KMS-11 (cell line): Measurements from ENCODE around the gene PSMD8.
"Not testable (repeated sequence)": the region's sequence is repeated elsewhere in the genome, so short reads cannot be mapped to it uniquely, and the experiment has no call there.

Experiments used
- H2AFZ ChIP-seq: fragments of 200-600 bp; sonication (generic); 2 replicates; pipeline ENCODE4 v1.6.1; 2016; ENCODE audit warnings: antibody characterized with exemption, mixed run types, low read depth
- H3K27ac ChIP-seq: fragments of 200-600 bp; sonication (generic); 2 replicates; pipeline ENCODE4 v1.6.1; 2016; ENCODE audit warnings: mild to moderate bottlenecking, mixed run types
- H3K27me3 ChIP-seq: fragments of 200-600 bp; sonication (generic); 2 replicates; pipeline ENCODE4 v1.6.1; 2017; ENCODE audit warnings: mild to moderate bottlenecking, low read depth, mixed run types, moderate library complexity; ENCODE audit not compliant: insufficient read depth
- H3K36me3 ChIP-seq: fragments of 200-600 bp; sonication (generic); 2 replicates; pipeline ENCODE4 v1.6.1; 2017; ENCODE audit warnings: mild to moderate bottlenecking, mixed run types; ENCODE audit not compliant: insufficient read depth
- H3K4me1 ChIP-seq: fragments of 200-600 bp; sonication (generic); 2 replicates; pipeline ENCODE4 v1.6.1; 2016; ENCODE audit warnings: mild to moderate bottlenecking, low read depth, mixed run types; ENCODE audit not compliant: poor library complexity, severe bottlenecking
- H3K4me2 ChIP-seq: fragments of 200-600 bp; sonication (generic); 2 replicates; pipeline ENCODE4 v1.7.0; 2016; ENCODE audit warnings: mild to moderate bottlenecking, mixed run types
- H3K4me3 ChIP-seq: fragments of 200-600 bp; sonication (generic); IDR thresholded peaks from 2 replicates; pipeline ENCODE4 v1.6.1; 2017; ENCODE audit warnings: low read depth, low read length, mixed read lengths; ENCODE audit not compliant: insufficient read depth
- H3K79me2 ChIP-seq: fragments of 200-600 bp; sonication (generic); 2 replicates; pipeline ENCODE4 v1.6.1; 2016; ENCODE audit warnings: low read depth, mixed run types; ENCODE audit not compliant: insufficient read depth
- H3K9ac ChIP-seq: fragments of 200-600 bp; sonication (generic); 2 replicates; pipeline ENCODE4 v1.6.1; 2016; ENCODE audit warnings: mild to moderate bottlenecking, mixed run types
- H4K20me1 ChIP-seq: fragments of 200-600 bp; sonication (generic); 2 replicates; pipeline ENCODE4 v1.6.1; 2016; ENCODE audit warnings: mild to moderate bottlenecking, mixed run types; ENCODE audit not compliant: insufficient read depth
- TF ChIP-seq, protein P1 (sequence below): fragments of 200-600 bp; sonication (generic); conservative IDR thresholded peaks from 2 replicates; pipeline ENCODE4 v1.6.1; 2017; ENCODE audit warnings: low read depth, mild to moderate bottlenecking, antibody characterized with exemption, low read length, moderate library complexity, mixed read lengths

PSMD8 gene

DNA sequence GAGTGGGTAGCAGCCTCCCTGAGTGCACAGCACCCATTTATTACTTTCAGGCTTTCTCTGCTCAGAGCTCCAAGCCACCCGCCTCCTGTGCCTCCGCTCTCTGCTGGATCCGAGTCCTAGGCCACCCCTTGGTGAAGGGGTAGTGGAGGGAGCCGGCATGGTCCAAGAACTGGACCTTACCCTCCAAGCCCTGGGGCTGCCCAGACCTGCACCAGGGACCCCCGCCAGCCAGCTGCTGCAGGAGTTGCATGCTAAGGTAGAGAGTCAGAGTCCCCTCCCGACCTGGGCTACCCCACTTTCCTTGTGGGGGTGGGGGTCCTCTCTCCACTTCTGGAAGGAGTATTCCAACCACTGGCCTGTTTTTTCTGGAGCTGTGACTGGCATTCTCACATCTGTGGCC lies 30.5 kb downstream of the PSMD8 start:
- no peak overlapping the region for H2AFZ ChIP-seq
- H3K27me3 ChIP-seq = peaks cover 3% of the 10 kb centered on the region; the same call in 1 of the 2 replicates
- no peaks in the 10 kb centered on the region for H4K20me1 ChIP-seq
- H3K4me3 ChIP-seq = no peak overlapping the region
- H3K4me2 ChIP-seq = no peak overlapping the region
- TF ChIP-seq, protein P1, sequence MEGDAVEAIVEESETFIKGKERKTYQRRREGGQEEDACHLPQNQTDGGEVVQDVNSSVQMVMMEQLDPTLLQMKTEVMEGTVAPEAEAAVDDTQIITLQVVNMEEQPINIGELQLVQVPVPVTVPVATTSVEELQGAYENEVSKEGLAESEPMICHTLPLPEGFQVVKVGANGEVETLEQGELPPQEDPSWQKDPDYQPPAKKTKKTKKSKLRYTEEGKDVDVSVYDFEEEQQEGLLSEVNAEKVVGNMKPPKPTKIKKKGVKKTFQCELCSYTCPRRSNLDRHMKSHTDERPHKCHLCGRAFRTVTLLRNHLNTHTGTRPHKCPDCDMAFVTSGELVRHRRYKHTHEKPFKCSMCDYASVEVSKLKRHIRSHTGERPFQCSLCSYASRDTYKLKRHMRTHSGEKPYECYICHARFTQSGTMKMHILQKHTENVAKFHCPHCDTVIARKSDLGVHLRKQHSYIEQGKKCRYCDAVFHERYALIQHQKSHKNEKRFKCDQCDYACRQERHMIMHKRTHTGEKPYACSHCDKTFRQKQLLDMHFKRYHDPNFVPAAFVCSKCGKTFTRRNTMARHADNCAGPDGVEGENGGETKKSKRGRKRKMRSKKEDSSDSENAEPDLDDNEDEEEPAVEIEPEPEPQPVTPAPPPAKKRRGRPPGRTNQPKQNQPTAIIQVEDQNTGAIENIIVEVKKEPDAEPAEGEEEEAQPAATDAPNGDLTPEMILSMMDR = no peak
- no peaks in the 10 kb centered on the region for H3K79me2 ChIP-seq
- no peak overlapping the region for H3K9ac ChIP-seq
- no peak overlapping the region for H3K27ac ChIP-seq
- H3K4me1 ChIP-seq = no peaks in the 10 kb centered on the region
- H3K36me3 ChIP-seq = no peaks in the 10 kb centered on the region

GRCh38 chr19:38405276-38405675 lies 30.9 kb downstream of the PSMD8 start:
- no peak overlapping the region for H2AFZ ChIP-seq
- H3K9ac ChIP-seq = no peak overlapping the region
- H3K4me2 ChIP-seq = no peak overlapping the region
- H3K27me3 ChIP-seq = no peaks in the 10 kb centered on the region
- H4K20me1 ChIP-seq = no peaks in the 10 kb centered on the region
- H3K4me1 ChIP-seq = no peaks in the 10 kb centered on the region
- H3K79me2 ChIP-seq = no peaks in the 10 kb centered on the region
- no peak overlapping the region for H3K4me3 ChIP-seq
- no peak overlapping the region for H3K27ac ChIP-seq
- no peaks in the 10 kb centered on the region for H3K36me3 ChIP-seq
- TF ChIP-seq, protein P1 = no peak

DNA sequence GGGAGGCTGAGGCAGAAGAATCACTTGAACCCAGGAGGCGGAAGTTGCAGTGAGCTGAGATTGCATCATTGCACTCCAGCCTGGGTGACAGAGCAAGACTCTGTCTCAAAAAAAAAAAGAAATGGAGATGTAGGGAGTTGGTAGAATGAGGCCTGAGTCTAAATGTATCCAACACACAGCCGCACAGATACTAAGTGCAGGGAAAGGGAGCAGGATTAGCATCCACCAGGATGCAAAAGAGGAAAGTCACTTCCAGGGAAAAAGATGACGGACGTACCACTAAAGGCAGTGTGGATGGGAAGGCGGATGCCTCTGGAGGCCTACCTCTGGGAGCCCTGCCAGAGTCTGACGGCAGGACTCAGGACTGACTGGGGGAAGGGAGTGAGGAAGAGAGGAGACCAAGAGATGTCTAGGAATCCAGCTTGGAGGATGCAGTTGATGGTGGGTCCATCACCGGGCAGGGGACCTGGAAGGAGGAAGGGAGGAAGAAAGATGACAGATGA lies 35.3 kb downstream of the PSMD8 start:
- Histone ChIP-seq H3K4me2 (no peak overlapping the region), H3K4me1 (no peaks in the 10 kb centered on the region), H3K36me3 (no peaks in the 10 kb centered on the region), H3K4me3 (no peak overlapping the region), H3K79me2 (no peaks in the 10 kb centered on the region), H4K20me1 (no peaks in the 10 kb centered on the region), H3K27ac (no peak overlapping the region), H3K27me3 (peaks cover 8% of the 10 kb centered on the region; the same call in 1 of the 2 replicates), H3K9ac (no peak overlapping the region), H2AFZ (no peak overlapping the region)
- TF ChIP-seq, protein P1 = no peak

DNA sequence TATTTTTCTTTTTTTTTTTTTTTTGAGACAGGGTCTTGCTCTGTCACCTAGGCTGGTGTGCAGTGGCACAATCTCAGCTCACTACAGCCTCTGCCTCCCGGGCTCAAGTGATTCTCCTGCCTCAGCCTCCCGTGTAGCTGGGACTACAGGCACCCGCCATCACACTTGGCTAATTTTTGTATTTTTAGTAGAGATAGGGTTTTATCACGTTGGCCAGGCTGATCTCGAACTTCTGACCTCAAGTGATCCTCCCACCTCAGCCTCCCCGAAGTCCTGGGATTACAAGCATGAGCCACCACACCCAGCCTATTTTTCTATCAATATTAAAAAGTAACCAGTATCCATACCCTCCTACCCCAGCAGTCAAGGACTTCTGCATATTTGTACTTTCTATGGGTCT lies 36.0 kb downstream of the PSMD8 start:
- not testable (repeated sequence) for H4K20me1 ChIP-seq, H3K9ac ChIP-seq, H3K79me2 ChIP-seq, H3K4me3 ChIP-seq, H2AFZ ChIP-seq, H3K4me2 ChIP-seq, H3K4me1 ChIP-seq, H3K27ac ChIP-seq, H3K36me3 ChIP-seq
- H3K27me3 ChIP-seq = peaks cover 13% of the 10 kb centered on the region; the same call in 1 of the 2 replicates

- Histone ChIP-seq H3K36me3 (no peaks in the 10 kb centered on the region), H2AFZ (no peak overlapping the region), H3K79me2 (no peaks in the 10 kb centered on the region), H3K4me1 (no peaks in the 10 kb centered on the region), H3K27ac (no peak overlapping the region), H3K9ac (no peak overlapping the region), H4K20me1 (no peaks in the 10 kb centered on the region), H3K4me3 (no peak overlapping the region), H3K4me2 (no peak overlapping the region), H3K27me3 (peaks cover 13% of the 10 kb centered on the region; the same call in 1 of the 2 replicates)
- TF ChIP-seq, protein P1 = no peak
Measured at GRCh38 chr19:38411041-38411712, 36.8 kb downstream of the PSMD8 start.

DNA sequence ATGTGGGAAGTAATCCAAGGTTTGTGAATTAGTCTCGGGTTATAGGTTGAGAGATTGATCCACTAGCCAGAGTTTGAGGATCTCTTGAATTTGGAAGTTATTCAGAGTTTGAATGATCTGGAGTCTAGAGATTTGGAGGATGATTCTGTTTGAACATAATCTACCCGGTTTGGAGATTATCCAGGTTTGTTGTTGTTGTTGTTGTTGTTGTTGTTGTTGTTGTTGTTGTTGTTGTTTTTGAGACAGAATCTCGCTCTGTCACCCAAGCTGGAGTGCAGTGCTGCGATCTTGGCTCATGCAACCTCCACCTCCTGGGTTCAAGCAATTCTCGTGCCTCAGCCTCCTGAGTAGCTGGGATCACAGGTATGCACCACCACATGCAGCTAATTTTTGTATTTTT lies 37.5 kb downstream of the PSMD8 start:
- peaks cover 13% of the 10 kb centered on the region; the same call in 1 of the 2 replicates for H3K27me3 ChIP-seq
- H3K4me2 ChIP-seq, H4K20me1 ChIP-seq, H3K79me2 ChIP-seq, H3K4me3 ChIP-seq, H3K9ac ChIP-seq, H3K4me1 ChIP-seq, H3K36me3 ChIP-seq, H3K27ac ChIP-seq, H2AFZ ChIP-seq: not testable (repeated sequence)
